Thyroid gland (tissue), 4 donors: ENCODE data around the gene EDAR.

Experiments used
- POLR2A ChIP-seq, 2 donors: fragments of 450-650 bp; IDR thresholded peaks; one replicate each; pipeline ENCODE4 v1.6.1; 2017; ENCODE audit warnings: antibody characterized with exemption in 2 of 2, mild to moderate bottlenecking in 2 of 2, moderate library complexity in 1 of 2
- TF ChIP-seq, protein P1 (sequence below), 6 experiments: fragments of 200-600 bp in 3 of 6; fragments of 450-650 bp in 3 of 6; sonication (generic) in 3 of 6; IDR thresholded peaks; one replicate each; pipeline ENCODE4 v1.5.1; 2016 to 2019; ENCODE audit warnings: antibody characterized with exemption in 6 of 6, mild to moderate bottlenecking in 2 of 6, inconsistent platforms in 1 of 6, moderate library complexity in 1 of 6

GRCh38 chr2:108967757-108968156 is 21.3 kb downstream of the EDAR start:
- TF ChIP-seq, protein P1, sequence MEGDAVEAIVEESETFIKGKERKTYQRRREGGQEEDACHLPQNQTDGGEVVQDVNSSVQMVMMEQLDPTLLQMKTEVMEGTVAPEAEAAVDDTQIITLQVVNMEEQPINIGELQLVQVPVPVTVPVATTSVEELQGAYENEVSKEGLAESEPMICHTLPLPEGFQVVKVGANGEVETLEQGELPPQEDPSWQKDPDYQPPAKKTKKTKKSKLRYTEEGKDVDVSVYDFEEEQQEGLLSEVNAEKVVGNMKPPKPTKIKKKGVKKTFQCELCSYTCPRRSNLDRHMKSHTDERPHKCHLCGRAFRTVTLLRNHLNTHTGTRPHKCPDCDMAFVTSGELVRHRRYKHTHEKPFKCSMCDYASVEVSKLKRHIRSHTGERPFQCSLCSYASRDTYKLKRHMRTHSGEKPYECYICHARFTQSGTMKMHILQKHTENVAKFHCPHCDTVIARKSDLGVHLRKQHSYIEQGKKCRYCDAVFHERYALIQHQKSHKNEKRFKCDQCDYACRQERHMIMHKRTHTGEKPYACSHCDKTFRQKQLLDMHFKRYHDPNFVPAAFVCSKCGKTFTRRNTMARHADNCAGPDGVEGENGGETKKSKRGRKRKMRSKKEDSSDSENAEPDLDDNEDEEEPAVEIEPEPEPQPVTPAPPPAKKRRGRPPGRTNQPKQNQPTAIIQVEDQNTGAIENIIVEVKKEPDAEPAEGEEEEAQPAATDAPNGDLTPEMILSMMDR (IDR thresholded peaks at IDR 0.05): no peak
- TF ChIP-seq POLR2A (IDR thresholded peaks at IDR 0.05): no peak
